Adrenal gland (tissue), 12 donors: ENCODE measurements around the gene FAM13B. TPM values are rescaled to one million over a fixed set of nuclear protein-coding genes. Genes with fewer than 3 reads are reported as not detected.

ENCODE experiments used
- DNase-seq, 7 donors: peaks; one replicate each; pipeline ENCODE4 v3.0.0-alpha.2; 2019 to 2020
- H3K27ac ChIP-seq, 5 donors: fragments of 200-600 bp; sonication (generic) in 4 of 5; 1 replicate in 3 of 5; 2 replicates in 2 of 5; pipeline versions ENCODE4 v1.5.1 to v1.8.0; 2016 to 2020; ENCODE audit warnings: mild to moderate bottlenecking in 1 of 5
- H3K27me3 ChIP-seq: fragments of 200-600 bp; 2 replicates; pipeline ENCODE4 v1.8.0; 2021
- H3K36me3 ChIP-seq, 2 donors: fragments of 200-600 bp; replicated peaks in 1 of 2; 1 replicate in 1 of 2; 2 replicates in 1 of 2; pipeline versions ENCODE4 v1.5.1 to v1.8.0; 2018 to 2022
- H3K4me1 ChIP-seq, 2 donors: fragments of 200-600 bp; replicated peaks in 1 of 2; 1 replicate in 1 of 2; 2 replicates in 1 of 2; pipeline versions ENCODE4 v1.5.1 to v1.8.0; 2018 to 2021
- H3K4me3 ChIP-seq, 4 donors: fragments of 200-600 bp; sonication (generic) in 3 of 4; one replicate each; pipeline ENCODE4 v1.5.1; 2016 to 2018
- H3K9me3 ChIP-seq, 3 donors: fragments of 200-600 bp; sonication (generic) in 1 of 3; replicated peaks in 1 of 3; 1 replicate in 2 of 3; 2 replicates in 1 of 3; pipeline versions ENCODE4 v1.5.1 to v1.8.0; 2016 to 2021
- CTCF ChIP-seq, 6 experiments: fragments of 450-650 bp in 4 of 6; fragments of 200-600 bp in 2 of 6; sonication (generic) in 1 of 6; IDR thresholded peaks; 1 replicate in 5 of 6; 2 replicates in 1 of 6; pipeline versions ENCODE4 v1.5.1 to v1.8.0; 2016 to 2021; ENCODE audit warnings: antibody characterized with exemption in 6 of 6, mild to moderate bottlenecking in 2 of 6, moderate library complexity in 1 of 6
- POLR2A ChIP-seq, 2 donors: fragments of 450-650 bp; IDR thresholded peaks; one replicate each; pipeline ENCODE4 v1.6.1; 2017; ENCODE audit warnings: antibody characterized with exemption in 2 of 2, mild to moderate bottlenecking in 2 of 2, moderate library complexity in 1 of 2
- WGBS, 4 donors: extraction: QIAGEN DNeasy Blood & Tissue Kit in 2 of 4; methylation state at CpG; one replicate each; pipeline versions ENCODE4 v1.1.5 to v1.1.7; 2013 to 2017; 5-methylcytosine and 5-hydroxymethylcytosine counted together
- intact Hi-C, 2 donors: fragments of 100-400 bp; cut with DNase I; formaldehyde crosslinking; loops; one replicate each; pipeline versions ENCODE4 v1.14.1 to v1.15.0; 2022 to 2023
- polyA plus RNA-seq, 3 donors: library from polyadenylated mRNA; stranded (reverse); fragments of 200-250 nt in 2 of 3; fragments of 350-450 nt in 1 of 3; fragmentation: Illumina TruSeq in 1 of 3; extraction: RNeasy Lipid Tissue Mini Kit (QIAGEN cat#74804) in 1 of 3; gene quantifications; one replicate each; pipeline ENCODE4 v1.2.3, GENCODE V29; 2013 to 2014
- total RNA-seq, 9 donors: library from RNA; depleted of rRNA in 4 of 9; stranded (reverse); fragments of >200 nt in 4 of 9; fragments of 120-200 nt in 1 of 9; fragmentation: NEBNext Ultra II Directional in 1 of 9; extraction: Animal tissue kit (Norgen Biotek cat#: 25700) in 1 of 9; gene quantifications; one replicate each; pipeline versions ENCODE4 v1.1.0 to v1.2.4, GENCODE V29; 2013 to 2023
- donor health status: healthy with polysubstance abuse.
- donor health status: Bipolar disorder and iron deficiency.
- donor health status: DM: yes; HTN: yes; CAD: no.
- donor health status: DM: no; HTN: no; CAD: no.
- donor health status: DM: no; HTN: no; CAD: no.
- donor health status: DM: yes; HTN: yes; CAD: no.

FAM13B gene
- total and polyA plus RNA-seq, 12 donors = 26.5 to 208 (median 58.5) TPM

DNA sequence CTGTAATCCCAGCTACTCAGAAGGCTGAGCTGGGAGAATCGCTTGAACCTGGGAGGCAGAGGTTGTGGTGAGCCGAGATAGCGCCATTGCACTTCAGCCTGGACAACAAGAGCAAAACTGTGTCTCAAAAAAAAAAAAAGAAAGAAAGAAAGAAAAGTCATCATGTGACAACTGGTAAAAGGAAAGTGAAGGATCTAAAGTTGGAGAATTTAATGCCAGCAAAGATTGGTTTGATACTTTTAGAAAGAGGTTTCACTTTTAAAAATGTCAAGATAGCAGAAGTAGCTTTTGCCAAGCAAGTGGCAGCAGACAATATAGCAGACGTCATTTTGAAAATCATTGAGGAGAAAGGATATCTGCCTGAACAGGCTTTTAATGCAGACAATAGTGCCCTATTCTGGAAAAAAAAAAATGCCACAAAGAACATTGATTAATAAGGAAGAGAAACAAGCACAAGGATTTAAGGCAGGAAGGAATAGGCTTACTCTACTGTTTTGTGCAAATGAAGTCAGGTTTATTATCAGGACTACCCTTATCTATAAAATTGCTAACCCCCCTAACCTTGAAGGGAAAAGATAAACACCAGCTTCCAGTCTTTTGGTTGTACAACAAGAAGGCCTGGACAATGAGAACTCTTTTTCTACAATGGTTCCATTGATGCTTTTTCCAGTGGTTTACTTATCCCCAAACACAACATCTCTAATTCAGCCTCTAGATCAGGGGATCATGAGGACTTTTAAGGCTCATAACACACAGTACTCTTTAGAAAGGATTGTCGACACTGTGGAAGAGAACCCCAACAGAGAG lies 131.7 kb downstream of the FAM13B start:
- H3K27ac ChIP-seq = peak overlapping the region in 2 of 5 donors; percentile 6 to 8
- intact Hi-C loops = no loop called here
- TF ChIP-seq CTCF (IDR thresholded peaks at IDR 0.05) = no peak
- no peak for TF ChIP-seq POLR2A (IDR thresholded peaks at IDR 0.05)
- H3K27me3 ChIP-seq = no peaks in the 10 kb centered on the region
- H3K4me3 ChIP-seq = peak overlapping the region in 1 of 4 donors; percentile 30
- DNase-seq = peak in 1 of 7 donors; percentile 12
- WGBS, 4 donors = 66 to 75% (median 68%) methylated on average over 5 of the region's 5 CpGs
- no peaks in the 10 kb centered on the region for H3K9me3 ChIP-seq
- H3K36me3 ChIP-seq = no peaks in the 10 kb centered on the region
- peaks cover 4 to 8% of the 10 kb centered on the region in 2 donors for H3K4me1 ChIP-seq

GRCh38 chr5:137899493-137899892 lies 133.4 kb downstream of the FAM13B start:
- Histone ChIP-seq H3K9me3 (no peaks in the 10 kb centered on the region), H3K27ac (no peak overlapping the region), H3K4me1 (peaks cover 4 to 8% of the 10 kb centered on the region in 2 donors), H3K36me3 (no peaks in the 10 kb centered on the region), H3K4me3 (no peak overlapping the region), H3K27me3 (no peaks in the 10 kb centered on the region)
- TF ChIP-seq POLR2A (IDR thresholded peaks at IDR 0.05) = no peak
- no peak for TF ChIP-seq CTCF (IDR thresholded peaks at IDR 0.05)
- intact Hi-C loops = no loop called here
- no peak for DNase-seq
- 85 to 90% (median 87%) methylated on average over 3 of the region's 3 CpGs for WGBS, 4 donors

GRCh38 chr5:137896560-137896959 lies 136.3 kb downstream of the FAM13B start:
- H3K9me3 ChIP-seq = no peaks in the 10 kb centered on the region
- peaks cover 4 to 6% of the 10 kb centered on the region in 2 donors for H3K4me1 ChIP-seq
- DNase-seq = no peak
- H3K27me3 ChIP-seq = no peaks in the 10 kb centered on the region
- TF ChIP-seq CTCF (IDR thresholded peaks at IDR 0.05) = no peak
- TF ChIP-seq POLR2A (IDR thresholded peaks at IDR 0.05) = no peak
- H3K36me3 ChIP-seq = no peaks in the 10 kb centered on the region
- 91 to 98% (median 97%) methylated on average over 3 of the region's 3 CpGs for WGBS, 4 donors
- no peak overlapping the region for H3K4me3 ChIP-seq
- no peak overlapping the region for H3K27ac ChIP-seq
- intact Hi-C loops = no loop called here

DNA sequence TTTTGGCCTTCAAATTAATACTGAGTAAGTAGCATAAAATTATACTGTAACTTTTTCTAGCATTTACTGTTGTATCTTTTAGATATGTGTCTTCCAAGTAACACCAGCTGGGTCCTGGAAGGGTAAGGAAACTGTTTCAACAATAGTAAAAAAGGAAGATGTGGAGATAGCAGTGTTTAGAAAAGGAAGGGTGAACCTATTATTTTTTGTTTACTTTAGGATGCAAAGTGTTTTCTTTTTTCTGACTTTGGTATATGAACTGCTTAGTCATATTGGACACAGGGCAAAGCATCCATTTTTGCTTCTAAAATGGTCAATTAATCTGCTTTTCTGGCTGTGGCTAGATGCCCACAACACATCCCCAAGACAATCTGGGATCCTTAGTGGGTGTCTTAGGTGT lies 138.3 kb downstream of the FAM13B start:
- H3K27me3 ChIP-seq = no peaks in the 10 kb centered on the region
- TF ChIP-seq POLR2A (IDR thresholded peaks at IDR 0.05) (no peak), CTCF (IDR thresholded peaks at IDR 0.05) (no peak)

More for the DNA sequence above, 138.3 kb downstream of the FAM13B start:
- Histone ChIP-seq H3K9me3 (no peaks in the 10 kb centered on the region), H3K4me1 (peaks cover 1 to 4% of the 10 kb centered on the region in 2 donors), H3K36me3 (no peaks in the 10 kb centered on the region), H3K27ac (no peak overlapping the region), H3K4me3 (no peak overlapping the region)
- DNase-seq = no peak
- intact Hi-C loops = no loop called here
